GM10266 (cell line): ENCODE measurements around the gene LRP1.
A peak's percentile ranks its signal among the peaks of the same experiment; 100 is the strongest.

ENCODE experiments used
- DNase-seq: peaks from one replicate; pipeline ENCODE4 v3.0.0; 2012; ENCODE audit errors: extremely low spot score
- CTCF ChIP-seq: IDR thresholded peaks from 2 replicates; pipeline ENCODE4 v1.5.1; 2012; ENCODE audit warnings: mild to moderate bottlenecking, low read depth; ENCODE audit not compliant: control insufficient read depth, insufficient read depth; ENCODE audit errors: missing control alignments

Gene LRP1

GRCh38 chr12:57129889-57130288 lies 1.6 kb downstream of the LRP1 start:
- DNase-seq = no peak
- TF ChIP-seq CTCF = no peak

- TF ChIP-seq CTCF = no peak
- peak; percentile 50 for DNase-seq
Measured at GRCh38 chr12:57130941-57131340, 2.7 kb downstream of the LRP1 start.

- no peak for DNase-seq
- no peak for TF ChIP-seq CTCF
Measured at GRCh38 chr12:57131896-57132744, 3.8 kb downstream of the LRP1 start.

GRCh38 chr12:57133013-57133569 lies 4.8 kb downstream of the LRP1 start:
- DNase-seq = no peak
- no peak for TF ChIP-seq CTCF

- DNase-seq = no peak
- no peak for TF ChIP-seq CTCF
Measured at GRCh38 chr12:57133916-57134315, 5.6 kb downstream of the LRP1 start.

GRCh38 chr12:57134949-57135348 lies 6.7 kb downstream of the LRP1 start:
- no peak for DNase-seq
- no peak for TF ChIP-seq CTCF
